Coronary artery (tissue), 2 donors: ENCODE data around the gene PIEZO2.

Experiments used
- DNase-seq: peaks from one replicate; pipeline ENCODE4 v3.0.0-alpha.2; 2017; ENCODE audit warnings: low spot score
- H3K27ac ChIP-seq, 2 donors: fragments of 200-600 bp; sonication (generic); one replicate each; pipeline ENCODE4 v1.5.1; 2016 to 2019
- H3K4me3 ChIP-seq: fragments of 200-600 bp; sonication (generic); 2 replicates; pipeline ENCODE4 v1.5.1; 2016; ENCODE audit warnings: mild to moderate bottlenecking, moderate library complexity
- TF ChIP-seq, protein P1 (sequence below): fragments of 200-600 bp; sonication (generic); IDR thresholded peaks from one replicate; pipeline ENCODE4 v1.5.1; 2019; ENCODE audit warnings: antibody characterized with exemption

PIEZO2 gene

DNA sequence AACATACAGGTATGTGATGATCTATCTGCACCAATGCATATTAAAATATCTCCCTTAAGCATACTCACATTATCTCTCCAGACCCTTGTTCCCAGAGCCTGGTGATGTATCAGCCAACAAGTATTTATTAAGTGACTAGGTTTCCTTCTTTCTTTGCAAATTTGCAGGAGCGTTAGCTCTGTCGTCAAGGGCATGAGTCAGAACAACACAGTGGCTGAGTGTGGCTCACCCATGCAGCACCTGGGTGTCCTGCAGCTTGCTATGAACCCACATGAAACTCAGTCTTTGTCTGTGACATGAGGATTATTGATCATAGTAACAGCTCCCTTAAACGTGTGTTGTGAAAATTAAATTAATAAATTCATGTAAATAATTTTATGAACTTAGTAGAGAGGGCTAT, 96.6 kb downstream of the PIEZO2 start:
- DNase-seq: no peak
- Histone ChIP-seq H3K27ac (no peak overlapping the region), H3K4me3 (no peak overlapping the region)
- TF ChIP-seq, protein P1, sequence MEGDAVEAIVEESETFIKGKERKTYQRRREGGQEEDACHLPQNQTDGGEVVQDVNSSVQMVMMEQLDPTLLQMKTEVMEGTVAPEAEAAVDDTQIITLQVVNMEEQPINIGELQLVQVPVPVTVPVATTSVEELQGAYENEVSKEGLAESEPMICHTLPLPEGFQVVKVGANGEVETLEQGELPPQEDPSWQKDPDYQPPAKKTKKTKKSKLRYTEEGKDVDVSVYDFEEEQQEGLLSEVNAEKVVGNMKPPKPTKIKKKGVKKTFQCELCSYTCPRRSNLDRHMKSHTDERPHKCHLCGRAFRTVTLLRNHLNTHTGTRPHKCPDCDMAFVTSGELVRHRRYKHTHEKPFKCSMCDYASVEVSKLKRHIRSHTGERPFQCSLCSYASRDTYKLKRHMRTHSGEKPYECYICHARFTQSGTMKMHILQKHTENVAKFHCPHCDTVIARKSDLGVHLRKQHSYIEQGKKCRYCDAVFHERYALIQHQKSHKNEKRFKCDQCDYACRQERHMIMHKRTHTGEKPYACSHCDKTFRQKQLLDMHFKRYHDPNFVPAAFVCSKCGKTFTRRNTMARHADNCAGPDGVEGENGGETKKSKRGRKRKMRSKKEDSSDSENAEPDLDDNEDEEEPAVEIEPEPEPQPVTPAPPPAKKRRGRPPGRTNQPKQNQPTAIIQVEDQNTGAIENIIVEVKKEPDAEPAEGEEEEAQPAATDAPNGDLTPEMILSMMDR: no peak

DNA sequence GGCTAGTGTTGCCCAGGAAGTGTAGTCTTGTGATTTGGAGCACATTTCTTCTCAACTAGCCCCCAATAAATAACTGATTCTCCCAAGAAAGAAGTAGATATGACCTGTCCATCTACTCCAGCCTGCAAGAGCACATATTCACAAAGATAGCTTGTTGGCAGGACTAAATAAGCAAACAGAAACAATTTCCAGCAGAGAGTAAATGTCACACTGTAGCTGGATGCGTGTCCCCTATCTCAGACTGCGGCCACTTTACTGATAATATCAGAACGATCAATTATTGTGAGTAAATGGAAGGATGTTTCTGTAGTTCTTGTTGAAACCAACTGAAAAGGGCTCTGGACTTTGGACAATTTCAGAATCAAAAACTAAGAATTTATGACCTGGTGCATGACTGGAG, 97.9 kb downstream of the PIEZO2 start:
- no peak for DNase-seq
- H3K27ac ChIP-seq: no peak overlapping the region
- no peak overlapping the region for H3K4me3 ChIP-seq
- TF ChIP-seq, protein P1: no peak

DNA sequence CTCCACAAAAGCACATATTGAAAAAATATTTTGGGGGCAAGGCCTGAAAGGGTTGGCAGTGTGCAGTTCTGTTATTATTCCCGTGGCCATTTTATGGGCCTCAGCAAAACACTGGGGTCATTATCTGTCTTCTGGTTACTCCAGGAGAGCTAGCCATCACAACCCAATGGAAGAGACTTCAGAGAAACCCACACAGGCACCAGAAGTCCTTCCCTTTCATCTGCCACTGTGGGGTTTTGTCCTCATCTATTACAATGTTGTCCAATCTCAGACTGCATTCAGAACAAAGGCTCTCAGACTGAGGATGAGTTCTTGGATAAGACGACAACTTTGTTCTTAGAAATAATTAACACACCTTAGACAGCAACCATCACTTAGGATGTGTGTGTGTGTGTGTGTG, 98.4 kb downstream of the PIEZO2 start:
- DNase-seq: no peak
- Histone ChIP-seq H3K4me3 (no peak overlapping the region), H3K27ac (no peak overlapping the region)
- TF ChIP-seq, protein P1: no peak

DNA sequence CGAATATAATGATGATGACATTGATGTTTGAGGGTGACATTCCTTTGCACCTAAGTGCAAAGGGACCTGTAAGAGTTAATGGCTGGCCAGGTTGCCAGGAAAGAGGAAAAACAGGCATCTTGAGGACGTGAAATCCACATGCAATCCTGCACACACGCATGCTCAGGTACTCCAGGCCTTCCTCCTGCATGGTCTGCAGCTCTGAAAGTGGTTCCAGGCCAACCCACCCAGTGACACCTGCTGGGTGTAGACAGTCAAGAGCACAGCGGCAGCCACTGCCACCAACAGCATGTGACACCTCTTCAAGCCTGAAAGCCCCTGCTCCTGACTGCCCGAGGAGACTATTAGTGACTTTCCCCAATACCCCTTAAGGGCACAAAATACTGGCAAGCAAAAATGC, 101.6 kb downstream of the PIEZO2 start:
- TF ChIP-seq, protein P1: no peak
- Histone ChIP-seq H3K27ac (no peak overlapping the region), H3K4me3 (no peak overlapping the region)
- no peak for DNase-seq

DNA sequence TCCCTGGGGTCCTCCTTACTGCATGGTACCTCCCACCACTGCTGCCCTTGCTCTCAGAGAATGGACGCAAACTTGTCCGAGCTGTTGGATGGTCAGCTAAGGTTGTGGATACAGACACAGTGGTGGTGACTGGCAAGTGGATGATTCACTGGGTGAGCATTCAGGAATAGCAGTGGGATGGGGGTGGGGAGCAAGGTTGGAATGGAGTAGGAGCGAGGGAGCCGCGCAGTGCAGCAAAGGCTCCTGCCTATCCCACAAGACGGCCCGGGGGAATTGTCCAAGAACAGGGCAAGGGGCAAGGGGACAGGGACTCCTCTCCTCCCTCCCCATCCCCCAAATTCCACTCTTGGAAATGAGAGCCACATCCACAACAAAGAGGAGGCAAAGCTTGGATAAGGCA, 102.2 kb downstream of the PIEZO2 start:
- TF ChIP-seq, protein P1: no peak
- no peak overlapping the region for H3K27ac ChIP-seq
- DNase-seq: no peak

DNA sequence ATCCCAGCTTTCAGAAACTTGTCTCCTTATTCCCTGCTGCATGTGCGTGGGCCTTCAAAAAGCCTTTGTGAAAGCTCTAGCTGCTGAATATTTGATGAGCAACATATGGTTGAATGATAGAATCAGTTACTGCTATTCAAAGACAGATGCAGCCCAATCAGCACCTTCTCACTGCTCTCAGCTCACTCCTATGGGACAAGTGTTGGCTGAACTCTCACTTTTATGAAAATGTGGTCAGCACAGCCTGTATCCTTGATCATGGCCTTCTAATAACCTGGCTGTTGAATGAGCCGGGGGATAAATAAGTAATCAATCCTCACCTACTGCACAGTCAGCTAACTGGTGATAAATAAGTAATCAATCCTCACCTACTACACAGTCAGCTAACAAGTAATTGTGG, 103.2 kb downstream of the PIEZO2 start:
- no peak overlapping the region for H3K27ac ChIP-seq
- DNase-seq: no peak
- TF ChIP-seq, protein P1: no peak
- no peak overlapping the region for H3K4me3 ChIP-seq

More for the DNA sequence above, 102.2 kb downstream of the PIEZO2 start:
- H3K4me3 ChIP-seq: no peak overlapping the region

DNA sequence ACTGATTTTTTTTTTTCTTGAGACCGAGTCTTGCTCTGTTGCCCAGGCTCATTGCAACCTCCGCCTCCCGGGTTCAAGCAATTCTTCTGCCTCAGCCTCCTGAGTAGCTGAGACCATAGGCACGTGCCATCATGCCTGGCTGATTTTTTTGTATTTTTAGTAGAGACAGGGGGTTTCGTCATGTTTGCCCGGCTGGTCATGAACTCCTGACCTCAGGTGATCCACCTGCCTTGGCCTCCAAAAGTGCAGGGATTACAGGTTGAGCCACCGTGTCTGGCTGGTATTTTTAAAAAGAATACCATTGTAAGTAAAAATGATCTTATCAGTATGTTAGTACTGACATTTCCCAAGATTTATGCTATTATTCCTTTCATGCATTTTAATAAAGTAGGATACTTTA, 105.7 kb downstream of the PIEZO2 start:
- TF ChIP-seq, protein P1: no peak
- Histone ChIP-seq H3K4me3 (no peak overlapping the region), H3K27ac (no peak overlapping the region)
- DNase-seq: no peak
